Ovary (tissue), 9 donors: ENCODE results near the gene EHBP1. TPM values are rescaled to one million over a fixed set of nuclear protein-coding genes. Genes with fewer than 3 reads are reported as not detected.

Experiments
- DNase-seq, 5 donors: peaks; one replicate each; pipeline ENCODE4 v3.0.0-alpha.2; 2019 to 2020
- H3K27ac ChIP-seq, 2 donors: fragments of 200-600 bp; one replicate each; pipeline versions ENCODE4 v1.5.1 to v1.8.0; 2019 to 2022
- H3K27me3 ChIP-seq: fragments of 200-600 bp; one replicate; pipeline ENCODE4 v1.8.0; 2022
- H3K36me3 ChIP-seq: fragments of 200-600 bp; sonication (generic); one replicate; pipeline ENCODE4 v1.5.1; 2019
- H3K4me1 ChIP-seq: one replicate; pipeline ENCODE4 v1.8.1; 2013; ENCODE audit warnings: mild to moderate bottlenecking, moderate library complexity; ENCODE audit not compliant: insufficient read depth
- H3K4me3 ChIP-seq: fragments of 200-600 bp; sonication (generic); one replicate; pipeline ENCODE4 v1.5.1; 2017
- H3K9me3 ChIP-seq, 2 donors: fragments of 200-600 bp in 1 of 2; sonication (generic) in 1 of 2; one replicate each; pipeline versions ENCODE4 v1.5.1 to v1.8.1; 2013 to 2019; ENCODE audit warnings: mild to moderate bottlenecking in 1 of 2, moderate library complexity in 1 of 2
- CTCF ChIP-seq, 3 donors: fragments of 450-650 bp in 2 of 3; fragments of 200-600 bp in 1 of 3; IDR thresholded peaks; one replicate each; pipeline versions ENCODE4 v1.5.1 to v1.8.0; 2016 to 2022; ENCODE audit warnings: antibody characterized with exemption in 3 of 3, mild to moderate bottlenecking in 1 of 3
- EP300 ChIP-seq: sonication (generic); formaldehyde crosslinking; IDR thresholded peaks from one replicate; pipeline ENCODE4 v1.6.1; 2017; ENCODE audit warnings: antibody characterized with exemption
- POLR2A ChIP-seq: fragments of 450-650 bp; IDR thresholded peaks from one replicate; pipeline ENCODE4 v1.6.1; 2017; ENCODE audit warnings: antibody characterized with exemption, mild to moderate bottlenecking, moderate library complexity
- WGBS, 3 donors: extraction: QIAGEN DNeasy Blood & Tissue Kit in 1 of 3; methylation state at CpG; one replicate each; pipeline versions ENCODE4 v1.1.5 to v1.1.7; 2013 to 2017; 5-methylcytosine and 5-hydroxymethylcytosine counted together
- intact Hi-C, 4 donors: fragments of 100-400 bp; cut with DNase I; formaldehyde crosslinking; loops; one replicate each; pipeline versions ENCODE4 v1.11.0 to v1.15.1; 2022 to 2023
- polyA plus RNA-seq, 2 donors: library from polyadenylated mRNA; stranded (reverse); fragments of 200-250 nt in 1 of 2; fragments of 350-450 nt in 1 of 2; fragmentation: Illumina TruSeq in 1 of 2; extraction: RNeasy Lipid Tissue Mini Kit (QIAGEN cat#74804) in 1 of 2; gene quantifications; one replicate each; pipeline ENCODE4 v1.2.3, GENCODE V29; 2013 to 2014
- total RNA-seq, 7 donors: library from RNA; depleted of rRNA in 2 of 7; stranded (reverse); fragments of >200 nt in 2 of 7; fragmentation: NEBNext Ultra II Directional in 3 of 7; extraction: Animal tissue kit (Norgen Biotek cat#: 25700) in 3 of 7; gene quantifications; one replicate each; pipeline versions ENCODE4 v1.1.0 to v1.2.4, GENCODE V29; 2016 to 2023
- donor health status: DM: no; HTN: no; CAD: no; lungs with moderate emphysema.
- donor health status: DM: no; HTN: no; CAD: no.
- donor health status: Bipolar disorder and iron deficiency.
- donor health status: DM: yes; HTN: yes; CAD: no.
- donor health status: DM: no; HTN: no; CAD: no.
- donor health status: DM: yes; HTN: yes; CAD: no.

EHBP1 gene
- total and polyA plus RNA-seq, 9 donors, result 56.3 to 185 (median 117) TPM

GRCh38 chr2:62881162-62881795, 175.8 kb downstream of the EHBP1 start:
- Histone ChIP-seq H3K9me3 (no peaks in the 10 kb centered on the region), H3K4me1 (no peaks in the 10 kb centered on the region), H3K4me3 (no peak overlapping the region), H3K27ac (no peak overlapping the region), H3K27me3 (no peaks in the 10 kb centered on the region), H3K36me3 (no peaks in the 10 kb centered on the region)
- intact Hi-C loops, result no loop called here
- WGBS, 3 donors, result 91 to 94% (median 94%) methylated on average over 4 of the region's 4 CpGs
- DNase-seq, result no peak
- TF ChIP-seq POLR2A (no peak), EP300 (no peak), CTCF (IDR thresholded peaks at IDR 0.05) (no peak)

GRCh38 chr2:62883629-62884028, 178.1 kb downstream of the EHBP1 start:
- 93 to 96% (median 95%) methylated on average over 7 of the region's 7 CpGs for WGBS, 3 donors
- H3K36me3 ChIP-seq, result no peaks in the 10 kb centered on the region
- no peak overlapping the region for H3K27ac ChIP-seq
- TF ChIP-seq POLR2A (no peak), CTCF (IDR thresholded peaks at IDR 0.05) (no peak), EP300 (no peak)
- DNase-seq, result no peak
- intact Hi-C loops, result no loop called here
- no peak overlapping the region for H3K4me3 ChIP-seq
- H3K27me3 ChIP-seq, result no peaks in the 10 kb centered on the region
- H3K4me1 ChIP-seq, result no peaks in the 10 kb centered on the region
- H3K9me3 ChIP-seq, result no peaks in the 10 kb centered on the region

GRCh38 chr2:62884086-62884485, 178.6 kb downstream of the EHBP1 start:
- no peak overlapping the region for H3K27ac ChIP-seq
- no peak for DNase-seq
- intact Hi-C loops, result no loop called here
- no peak for TF ChIP-seq CTCF (IDR thresholded peaks at IDR 0.05)
- no peak for TF ChIP-seq POLR2A
- TF ChIP-seq EP300, result no peak
- no peaks in the 10 kb centered on the region for H3K36me3 ChIP-seq
- no peaks in the 10 kb centered on the region for H3K27me3 ChIP-seq
- 87 to 97% (median 91%) methylated on average over 2 of the region's 2 CpGs for WGBS, 3 donors
- no peak overlapping the region for H3K4me3 ChIP-seq
- no peaks in the 10 kb centered on the region for H3K9me3 ChIP-seq
- H3K4me1 ChIP-seq, result no peaks in the 10 kb centered on the region

- H3K36me3 ChIP-seq, result no peaks in the 10 kb centered on the region
- H3K4me1 ChIP-seq, result no peaks in the 10 kb centered on the region
- 58 to 69% (median 58%) methylated on average over 1 of the region's 1 CpG for WGBS, 3 donors
- TF ChIP-seq CTCF (IDR thresholded peaks at IDR 0.05) (no peak), EP300 (no peak), POLR2A (no peak)
- intact Hi-C loops, result no loop called here
- no peak overlapping the region for H3K4me3 ChIP-seq
- H3K27ac ChIP-seq, result no peak overlapping the region
- H3K9me3 ChIP-seq, result no peaks in the 10 kb centered on the region
- no peak for DNase-seq
- H3K27me3 ChIP-seq, result no peaks in the 10 kb centered on the region
Observed at GRCh38 chr2:62884514-62884913, 179.0 kb downstream of the EHBP1 start.
